ENCODE results near the gene FNDC3B. TPM values are rescaled to one million over a fixed set of nuclear protein-coding genes. Genes with fewer than 3 reads are reported as not detected.

FNDC3B gene
- total and polyA plus RNA-seq, 9 of the 15 experiments (the other 6 are each of a cell fraction or from before 2014, with no cell fraction given): 7.0 to 35.8 (median 16.2) TPM

- Histone ChIP-seq H3K4me3 (no peak overlapping the region), H3K27me3 (ENCODE audit: control insufficient read depth in 2 of 2, insufficient read depth in 2 of 2, low read length in 2 of 2) (no peaks in the 10 kb centered on the region), H3K9me3 (replicated peaks; ENCODE audit: control insufficient read depth, insufficient read depth, low read depth, low read length) (no peaks in the 10 kb centered on the region), H3K36me3 (ENCODE audit: control insufficient read depth, insufficient read depth, low read length) (peaks cover 36% of the 10 kb centered on the region; the same call in 2 of the 3 replicates), H4K20me1 (replicated peaks; ENCODE audit: control insufficient read depth, insufficient read depth, low read length) (no peaks in the 10 kb centered on the region), H3K27ac (ENCODE audit: extremely low read depth, low read depth, low read length) (no peak overlapping the region), H3K9ac (ENCODE audit: insufficient read depth in 1 of 2, low read depth in 2 of 2, low read length in 2 of 2) (no peak overlapping the region), H3K79me2 (ENCODE audit: control insufficient read depth, insufficient read depth, low read length) (no peaks in the 10 kb centered on the region), H3K4me2 (ENCODE audit: insufficient read depth, low read length) (no peak overlapping the region), H2AFZ (ENCODE audit: low read depth, low read length) (no peak overlapping the region), H3K4me1 (replicated peaks in 1 of 2; ENCODE audit: control insufficient read depth in 2 of 2, insufficient read depth in 2 of 2, low read length in 2 of 2) (no peaks in the 10 kb centered on the region), H3K9me1 (ENCODE audit: control insufficient read depth, insufficient read depth, low read length) (no peaks in the 10 kb centered on the region)
- in situ Hi-C loops (cut with MboI) (no loop called here), intact Hi-C loops (cut with micrococcal nuclease) (no loop called here)
- FAIRE-seq (no peak), DNase-seq (ENCODE audit: extremely low read depth in 1 of 4, low spot score in 3 of 4) (no peak), ATAC-seq (no peak)
- BruUV-seq (replicated peaks): no TSS peak
- ChIA-PET CTCF (ENCODE audit: low intra/inter-chr PET ratio) (no interaction called here), POLR2A (no interaction called here)
- WGBS (ENCODE audit: insufficient coverage, low coverage, missing lambda C conversion rate): 94% methylated on average over 1 of the region's 1 CpG
- TF ChIP-seq MTA2 (IDR thresholded peaks at IDR 0.05; ENCODE audit: low read depth) (no peak), PRMT5 (CRISPR knock-in tag; IDR thresholded peaks at IDR 0.05) (no peak), MEF2A (IDR thresholded peaks at IDR 0.05; ENCODE audit: control insufficient read depth, low read depth, low read length) (no peak), BCOR (IDR thresholded peaks at IDR 0.05) (no peak), NR4A1 (CRISPR knock-in tag; IDR thresholded peaks at IDR 0.05) (no peak), NR4A1 (tag; IDR thresholded peaks at IDR 0.05) (no peak), ZEB2 (IDR thresholded peaks at IDR 0.05) (no peak), MTA3 (IDR thresholded peaks at IDR 0.05; ENCODE audit: borderline replicate concordance) (no peak), EP300 (IDR thresholded peaks at IDR 0.05; ENCODE audit: low read length) (no peak), ZNF518B (CRISPR knock-in tag; IDR thresholded peaks at IDR 0.05) (no peak), STAG1 (CRISPR knock-in tag; IDR thresholded peaks at IDR 0.05; ENCODE audit: borderline replicate concordance) (no peak), ZZZ3 (IDR thresholded peaks at IDR 0.05) (no peak), EWSR1 (IDR thresholded peaks at IDR 0.05; ENCODE audit: borderline replicate concordance, low read depth, partially characterized antibody) (no peak)
- TF ChIP-seq, protein P1, sequence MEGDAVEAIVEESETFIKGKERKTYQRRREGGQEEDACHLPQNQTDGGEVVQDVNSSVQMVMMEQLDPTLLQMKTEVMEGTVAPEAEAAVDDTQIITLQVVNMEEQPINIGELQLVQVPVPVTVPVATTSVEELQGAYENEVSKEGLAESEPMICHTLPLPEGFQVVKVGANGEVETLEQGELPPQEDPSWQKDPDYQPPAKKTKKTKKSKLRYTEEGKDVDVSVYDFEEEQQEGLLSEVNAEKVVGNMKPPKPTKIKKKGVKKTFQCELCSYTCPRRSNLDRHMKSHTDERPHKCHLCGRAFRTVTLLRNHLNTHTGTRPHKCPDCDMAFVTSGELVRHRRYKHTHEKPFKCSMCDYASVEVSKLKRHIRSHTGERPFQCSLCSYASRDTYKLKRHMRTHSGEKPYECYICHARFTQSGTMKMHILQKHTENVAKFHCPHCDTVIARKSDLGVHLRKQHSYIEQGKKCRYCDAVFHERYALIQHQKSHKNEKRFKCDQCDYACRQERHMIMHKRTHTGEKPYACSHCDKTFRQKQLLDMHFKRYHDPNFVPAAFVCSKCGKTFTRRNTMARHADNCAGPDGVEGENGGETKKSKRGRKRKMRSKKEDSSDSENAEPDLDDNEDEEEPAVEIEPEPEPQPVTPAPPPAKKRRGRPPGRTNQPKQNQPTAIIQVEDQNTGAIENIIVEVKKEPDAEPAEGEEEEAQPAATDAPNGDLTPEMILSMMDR (IDR thresholded peaks at IDR 0.05 in 2 of 3, conservative IDR thresholded peaks at IDR 0.05 in 1 of 3; ENCODE audit: insufficient read depth in 2 of 3, low read depth in 1 of 3, low read length in 3 of 3): no peak
Observed at GRCh38 chr3:172262991-172263608, 223.7 kb downstream of the FNDC3B start.
